ENCODE results near the gene ALPK3.

GRCh38 chr15:84914909-84915605, 97.9 kb downstream of the ALPK3 start:
- no peak for TF ChIP-seq CTCF (IDR thresholded peaks at IDR 0.05)
- TF ChIP-seq EP300 (IDR thresholded peaks at IDR 0.05): no peak
- TF ChIP-seq POLR2A (IDR thresholded peaks at IDR 0.05): no peak
- TF ChIP-seq POLR2AphosphoS5 (IDR thresholded peaks at IDR 0.05): peak in 2 of 3 donors; percentile 11 to 46

All from stomach (tissue), 4 donors.